Psoas muscle (tissue), 8 donors: ENCODE measurements around the gene NTN5. TPM values are rescaled to one million over a fixed set of nuclear protein-coding genes. Genes with fewer than 3 reads are reported as not detected.

Experiments used
- ATAC-seq, 4 donors: fragments of 200-7000 bp; cut with Tn5 transposase; one replicate each; pipeline ENCODE4 v1.9.1; 2020; ENCODE audit warnings: moderate library complexity in 3 of 4, mild to moderate bottlenecking in 2 of 4
- DNase-seq, 2 donors: peaks; one replicate each; pipeline ENCODE4 v3.0.0-alpha.2; 2020
- H3K27ac ChIP-seq: fragments of 200-600 bp; one replicate; pipeline ENCODE4 v1.8.0; 2022
- H3K27me3 ChIP-seq, 3 donors: fragments of 200-600 bp in 1 of 3; one replicate each; pipeline versions ENCODE4 v1.6.1 to v1.8.0; 2013 to 2022; ENCODE audit warnings: low read length in 2 of 3, mild to moderate bottlenecking in 2 of 3, moderate library complexity in 1 of 3; ENCODE audit not compliant: insufficient read depth in 3 of 3
- H3K36me3 ChIP-seq, 2 donors: fragments of 200-600 bp in 1 of 2; one replicate each; pipeline versions ENCODE4 v1.6.1 to v1.8.0; 2013 to 2022; ENCODE audit warnings: low read depth in 1 of 2, mild to moderate bottlenecking in 1 of 2, moderate library complexity in 1 of 2; ENCODE audit not compliant: insufficient read depth in 1 of 2
- H3K4me1 ChIP-seq: fragments of 200-600 bp; one replicate; pipeline ENCODE4 v1.8.0; 2022
- H3K4me3 ChIP-seq: fragments of 200-600 bp; one replicate; pipeline ENCODE4 v1.8.0; 2022; ENCODE audit warnings: mild to moderate bottlenecking
- H3K9me3 ChIP-seq: fragments of 200-600 bp; one replicate; pipeline ENCODE4 v1.8.0; 2022
- WGBS, 3 donors: extraction: QIAGEN DNeasy Blood & Tissue Kit; methylation state at CpG; one replicate each; pipeline versions ENCODE4 v1.1.6 to v1.1.7; 2013; 5-methylcytosine and 5-hydroxymethylcytosine counted together
- intact Hi-C, 2 donors: fragments of 100-400 bp; cut with DNase I; formaldehyde crosslinking; loops; one replicate each; pipeline versions ENCODE4 v1.11.0 to v1.14.2; 2022
- polyA plus RNA-seq, 3 donors: library from polyadenylated mRNA; stranded (reverse); fragments of 200-250 nt; gene quantifications; one replicate each; pipeline ENCODE4 v1.2.3, GENCODE V29; 2013
- total RNA-seq, 4 donors: library from RNA; stranded (reverse); fragmentation: NEBNext Ultra II Directional in 2 of 4; extraction: Animal tissue kit (Norgen Biotek cat#: 25700) in 2 of 4; gene quantifications; one replicate each; pipeline versions ENCODE4 v1.2.1 to v1.2.4, GENCODE V29; 2021 to 2023
- TF ChIP-seq, protein P1 (sequence below): fragments of 200-600 bp; IDR thresholded peaks from one replicate; pipeline ENCODE4 v1.8.0; 2022; ENCODE audit warnings: antibody characterized with exemption
- donor health status: healthy with polysubstance abuse.
- donor health status: DM: no; HTN: no; CAD: no; lungs with moderate emphysema.
- donor health status: Bipolar disorder and iron deficiency.
- donor health status: healthy.
- donor health status: DM: yes; HTN: yes; CAD: no.
- donor health status: DM: no; HTN: no; CAD: no.
- donor health status: DM: no; HTN: no; CAD: no.
- donor health status: DM: yes; HTN: yes; CAD: no.

The NTN5 gene
- total and polyA plus RNA-seq, 7 donors = 0.04 to 0.21 TPM; not detected in 5

DNA sequence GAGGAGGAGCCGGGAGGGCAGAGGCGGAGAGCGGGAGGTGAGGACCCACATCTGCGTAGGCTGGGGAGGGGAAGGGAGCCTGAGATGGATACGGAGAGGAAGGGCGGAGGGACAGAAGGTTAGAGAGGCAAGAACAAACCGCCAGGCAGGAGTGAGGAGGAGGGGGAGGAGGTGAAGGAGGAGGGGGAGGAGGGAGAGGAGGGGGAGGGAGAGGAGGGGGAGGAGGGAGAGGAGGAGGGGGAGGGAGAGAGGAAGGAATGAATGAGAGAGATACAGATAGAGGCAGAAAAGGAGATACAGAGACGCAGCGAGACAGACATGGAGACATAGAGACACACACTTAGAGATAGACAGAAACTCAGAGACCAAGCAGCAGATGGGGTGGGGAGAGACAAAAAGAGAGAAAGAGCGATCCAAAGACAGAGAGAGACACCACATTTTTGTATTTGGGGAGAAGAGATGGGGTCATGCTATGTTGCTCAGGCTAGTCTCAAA, 26.0 kb downstream of the NTN5 start:
- 14 to 37% (median 32%) methylated on average over 3 to 8 of the region's 10 CpGs for WGBS, 3 donors
- Histone ChIP-seq H3K9me3 (no peaks in the 10 kb centered on the region), H3K4me3 (peak overlapping the region; percentile 71), H3K27me3 (no peaks in the 10 kb centered on the region), H3K36me3 (no peaks in the 10 kb centered on the region), H3K27ac (no peak overlapping the region), H3K4me1 (peaks cover 18% of the 10 kb centered on the region)
- ATAC-seq (no peak), DNase-seq (no peak)
- TF ChIP-seq, protein P1, sequence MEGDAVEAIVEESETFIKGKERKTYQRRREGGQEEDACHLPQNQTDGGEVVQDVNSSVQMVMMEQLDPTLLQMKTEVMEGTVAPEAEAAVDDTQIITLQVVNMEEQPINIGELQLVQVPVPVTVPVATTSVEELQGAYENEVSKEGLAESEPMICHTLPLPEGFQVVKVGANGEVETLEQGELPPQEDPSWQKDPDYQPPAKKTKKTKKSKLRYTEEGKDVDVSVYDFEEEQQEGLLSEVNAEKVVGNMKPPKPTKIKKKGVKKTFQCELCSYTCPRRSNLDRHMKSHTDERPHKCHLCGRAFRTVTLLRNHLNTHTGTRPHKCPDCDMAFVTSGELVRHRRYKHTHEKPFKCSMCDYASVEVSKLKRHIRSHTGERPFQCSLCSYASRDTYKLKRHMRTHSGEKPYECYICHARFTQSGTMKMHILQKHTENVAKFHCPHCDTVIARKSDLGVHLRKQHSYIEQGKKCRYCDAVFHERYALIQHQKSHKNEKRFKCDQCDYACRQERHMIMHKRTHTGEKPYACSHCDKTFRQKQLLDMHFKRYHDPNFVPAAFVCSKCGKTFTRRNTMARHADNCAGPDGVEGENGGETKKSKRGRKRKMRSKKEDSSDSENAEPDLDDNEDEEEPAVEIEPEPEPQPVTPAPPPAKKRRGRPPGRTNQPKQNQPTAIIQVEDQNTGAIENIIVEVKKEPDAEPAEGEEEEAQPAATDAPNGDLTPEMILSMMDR = no peak
- intact Hi-C loops = loop anchor here (5.0 kb wide), 3 partner anchors 96 to 196 kb away; partner anchors contain the start of genes HSD17B14 (in 1 of the 2) and RASIP1 (in 1 of the 2)

DNA sequence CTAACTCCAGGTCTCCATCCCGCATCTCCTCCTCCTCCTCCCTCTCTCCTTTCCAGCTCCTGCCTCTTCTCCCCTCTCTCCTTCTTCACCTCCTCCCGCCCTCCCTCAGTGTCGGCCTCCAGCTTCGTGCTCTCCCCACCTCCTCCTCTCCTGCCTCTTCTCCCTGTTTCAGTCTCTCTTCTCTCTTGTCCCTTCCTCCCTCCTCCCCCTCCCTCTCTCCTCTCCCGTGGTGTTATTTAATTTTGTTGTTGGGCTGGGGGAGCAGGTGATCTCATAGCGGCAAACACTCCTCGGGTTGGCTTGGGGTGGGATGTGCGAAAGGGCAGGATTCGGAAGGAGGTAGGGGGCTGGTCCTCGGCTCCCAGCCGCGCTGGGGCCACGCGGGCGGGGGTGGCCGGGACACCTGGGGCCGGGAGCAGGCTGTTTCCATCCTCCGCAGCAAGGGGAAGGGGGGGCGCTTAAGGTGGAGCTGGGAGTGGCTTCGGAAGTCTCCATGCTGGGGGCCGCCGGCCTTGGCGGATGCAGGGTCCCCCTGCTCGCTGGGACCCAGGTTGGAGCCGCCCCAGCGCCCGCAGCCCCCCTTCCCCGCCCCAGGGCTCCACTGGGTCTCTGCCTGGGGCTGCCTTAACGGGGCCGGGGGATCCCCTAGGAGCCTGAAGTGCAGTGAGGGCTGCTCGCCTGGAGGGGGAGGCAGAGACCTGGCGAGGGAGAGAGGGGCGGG, 26.7 kb downstream of the NTN5 start, which contains the start of gene CA11:
Gene CA11 (minus strand): TSS at position 187 of the 721 bp plus-strand sequence. CDS start 555 bp downstream, outside the sequence.
- Histone ChIP-seq H3K9me3 (no peaks in the 10 kb centered on the region), H3K27ac (peak within 1 kb of the TSS; percentile 67), H3K27me3 (no peaks in the 10 kb centered on the region), H3K4me3 (peak within 1 kb of the TSS; percentile 71), H3K4me1 (peaks cover 18% of the 10 kb centered on the region), H3K36me3 (no peaks in the 10 kb centered on the region)
- intact Hi-C loops = loop anchor here (5.0 kb wide), 3 partner anchors 96 to 196 kb away; partner anchors contain the start of genes HSD17B14 (in 1 of the 2) and RASIP1 (in 1 of the 2)
- peak; percentile 88 to 93 for DNase-seq
- TF ChIP-seq, protein P1 = peak; percentile 89
- ATAC-seq = peak; percentile 91 to 93 (median 93)
- 1% methylated on average over 20 to 33 of the region's 33 CpGs for WGBS, 3 donors

DNA sequence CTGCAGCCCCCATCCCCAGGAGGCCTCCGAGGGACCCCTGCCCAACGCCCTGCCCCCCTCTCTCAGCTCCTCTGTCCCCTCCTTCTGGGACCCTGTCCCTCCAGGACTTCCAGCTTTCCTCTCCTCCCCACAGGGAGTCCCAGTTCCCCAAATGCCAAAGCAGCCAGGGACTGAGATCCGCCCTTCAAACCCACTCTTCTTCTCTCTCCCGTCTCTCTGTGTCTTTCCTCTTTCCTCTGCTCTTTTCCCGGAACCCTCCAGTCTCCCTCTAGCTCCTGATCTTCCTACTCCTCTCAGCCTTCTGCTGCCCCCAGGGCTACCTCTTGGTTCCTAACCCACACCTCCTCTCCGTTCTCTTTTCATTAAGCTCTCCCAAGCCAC, 27.2 kb downstream of the NTN5 start:
- WGBS, 3 donors = 0 to 3% (median 0%) methylated on average over 5 to 6 of the region's 6 CpGs
- no peaks in the 10 kb centered on the region for H3K36me3 ChIP-seq
- H3K27ac ChIP-seq = peak overlapping the region; percentile 67
- H3K27me3 ChIP-seq = no peaks in the 10 kb centered on the region
- TF ChIP-seq, protein P1 = no peak
- H3K4me3 ChIP-seq = peak overlapping the region; percentile 71
- ATAC-seq (peak; percentile 2 to 18 (median 4)), DNase-seq (no peak)
- peaks cover 18% of the 10 kb centered on the region for H3K4me1 ChIP-seq
- intact Hi-C loops = loop anchor here (5.0 kb wide), 3 partner anchors 97 to 197 kb away; partner anchors contain the start of genes HSD17B14 (in 1 of the 2) and RASIP1 (in 1 of the 2)
- no peaks in the 10 kb centered on the region for H3K9me3 ChIP-seq

DNA sequence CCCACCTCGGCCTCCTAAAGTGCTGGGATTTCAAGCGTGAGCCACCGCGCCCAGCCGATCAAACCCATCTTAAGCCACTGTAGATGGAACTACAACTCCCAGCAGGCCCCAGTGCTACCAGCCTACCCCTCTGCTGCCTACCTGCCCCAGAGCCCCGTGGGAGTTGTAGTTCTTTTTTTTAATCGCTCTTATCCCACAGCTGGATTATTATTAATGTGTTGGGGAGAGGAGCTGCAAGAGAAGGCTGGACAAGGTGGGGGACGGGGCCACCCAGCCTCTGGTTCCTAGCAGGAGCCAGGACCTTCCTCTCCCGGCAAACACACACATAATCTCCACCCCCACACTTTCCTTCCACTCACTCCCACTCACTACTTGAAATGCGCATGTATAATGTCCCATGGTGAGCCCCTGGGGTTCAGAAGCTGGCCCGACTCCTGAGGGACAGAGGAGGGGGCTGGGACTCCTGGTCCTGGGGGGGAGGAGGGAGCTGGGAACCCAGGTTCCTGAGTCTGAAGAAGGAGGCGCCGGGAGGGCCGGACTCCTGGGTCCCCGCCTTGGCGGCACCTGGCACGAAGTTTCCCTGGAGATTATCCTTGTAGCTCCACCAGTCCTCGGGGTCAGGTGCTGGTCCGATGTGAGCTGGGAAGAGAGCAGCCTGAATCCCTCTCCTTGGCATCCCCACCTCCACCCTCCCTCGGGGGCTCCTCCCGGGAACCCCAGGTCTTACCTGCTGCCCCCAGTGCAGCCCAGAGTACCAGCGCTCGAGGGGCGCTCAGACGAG, 27.8 kb downstream of the NTN5 start:
- intact Hi-C loops = loop anchor here (5.0 kb wide), 3 partner anchors 97 to 197 kb away; partner anchors contain the start of genes HSD17B14 (in 1 of the 2) and RASIP1 (in 1 of the 2)
- H3K27ac ChIP-seq = peak overlapping the region; percentile 67
- no peaks in the 10 kb centered on the region for H3K27me3 ChIP-seq
- 4 to 7% (median 5%) methylated on average over 22 to 25 of the region's 25 CpGs for WGBS, 3 donors
- peak overlapping the region; percentile 71 for H3K4me3 ChIP-seq
- H3K36me3 ChIP-seq = no peaks in the 10 kb centered on the region
- H3K4me1 ChIP-seq = peaks cover 18% of the 10 kb centered on the region
- H3K9me3 ChIP-seq = no peaks in the 10 kb centered on the region
- TF ChIP-seq, protein P1 = no peak
- ATAC-seq = peak; percentile 73 to 85 (median 82)
- peak; percentile 73 to 86 for DNase-seq
